ENCODE results near the gene RELL1.

The RELL1 gene

DNA sequence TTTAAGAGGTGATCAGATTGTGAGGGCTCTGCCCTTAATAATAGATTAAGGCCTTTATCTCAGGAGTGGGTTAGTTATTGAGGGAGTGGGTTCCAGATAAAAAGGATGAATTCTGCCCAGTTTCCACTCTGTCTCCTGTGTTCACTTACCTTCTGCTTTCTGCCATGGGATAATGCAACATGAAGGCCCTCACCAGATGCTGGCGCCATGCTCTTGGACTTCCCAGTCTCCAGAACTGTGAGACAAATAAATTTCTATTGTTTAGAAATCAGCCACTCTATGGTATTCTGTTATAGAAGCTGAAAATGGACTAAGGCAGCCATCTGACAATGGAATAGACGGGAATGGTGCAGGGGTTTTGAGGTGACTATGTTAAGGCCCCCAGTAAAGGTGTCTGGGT lies 6.9 kb upstream of the RELL1 start:
- H3K4me3 ChIP-seq (ENCODE audit: low read length): no peak overlapping the region
- no peaks in the 10 kb centered on the region for H3K79me2 ChIP-seq (ENCODE audit: control insufficient read depth, low read length)
- no peaks in the 10 kb centered on the region; the same call in 1 of the 2 replicates for H4K20me1 ChIP-seq (ENCODE audit: control insufficient read depth, insufficient read depth, low read depth, low read length)
- no peaks in the 10 kb centered on the region for H3K9me2 ChIP-seq (replicated peaks; ENCODE audit: control insufficient read depth, low read length)
- H3K27me3 ChIP-seq (ENCODE audit: control insufficient read depth, low read length): peaks cover 7% of the 10 kb centered on the region; the same call in 1 of the 2 replicates
- no peak overlapping the region for H3K27ac ChIP-seq (ENCODE audit: low read depth, low read length)
- no peak overlapping the region for H3K4me2 ChIP-seq (ENCODE audit: low read length)
- H3K9me3 ChIP-seq (ENCODE audit: control insufficient read depth, insufficient read depth, low read length): no peaks in the 10 kb centered on the region
- H3F3A ChIP-seq (ENCODE audit: control insufficient read depth, insufficient read depth): no peaks in the 10 kb centered on the region
- no peaks in the 10 kb centered on the region for H3K36me3 ChIP-seq (ENCODE audit: control insufficient read depth, low read length)
- TF ChIP-seq, protein P1, sequence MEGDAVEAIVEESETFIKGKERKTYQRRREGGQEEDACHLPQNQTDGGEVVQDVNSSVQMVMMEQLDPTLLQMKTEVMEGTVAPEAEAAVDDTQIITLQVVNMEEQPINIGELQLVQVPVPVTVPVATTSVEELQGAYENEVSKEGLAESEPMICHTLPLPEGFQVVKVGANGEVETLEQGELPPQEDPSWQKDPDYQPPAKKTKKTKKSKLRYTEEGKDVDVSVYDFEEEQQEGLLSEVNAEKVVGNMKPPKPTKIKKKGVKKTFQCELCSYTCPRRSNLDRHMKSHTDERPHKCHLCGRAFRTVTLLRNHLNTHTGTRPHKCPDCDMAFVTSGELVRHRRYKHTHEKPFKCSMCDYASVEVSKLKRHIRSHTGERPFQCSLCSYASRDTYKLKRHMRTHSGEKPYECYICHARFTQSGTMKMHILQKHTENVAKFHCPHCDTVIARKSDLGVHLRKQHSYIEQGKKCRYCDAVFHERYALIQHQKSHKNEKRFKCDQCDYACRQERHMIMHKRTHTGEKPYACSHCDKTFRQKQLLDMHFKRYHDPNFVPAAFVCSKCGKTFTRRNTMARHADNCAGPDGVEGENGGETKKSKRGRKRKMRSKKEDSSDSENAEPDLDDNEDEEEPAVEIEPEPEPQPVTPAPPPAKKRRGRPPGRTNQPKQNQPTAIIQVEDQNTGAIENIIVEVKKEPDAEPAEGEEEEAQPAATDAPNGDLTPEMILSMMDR (IDR thresholded peaks at IDR 0.05; ENCODE audit: low read depth, low read length, poor library complexity, severe bottlenecking): no peak
- no peak for TF ChIP-seq EZH2phosphoT487 (IDR thresholded peaks at IDR 0.05; ENCODE audit: borderline replicate concordance, low read length)
- H3K4me1 ChIP-seq (ENCODE audit: control insufficient read depth, low read length): no peaks in the 10 kb centered on the region

DNA sequence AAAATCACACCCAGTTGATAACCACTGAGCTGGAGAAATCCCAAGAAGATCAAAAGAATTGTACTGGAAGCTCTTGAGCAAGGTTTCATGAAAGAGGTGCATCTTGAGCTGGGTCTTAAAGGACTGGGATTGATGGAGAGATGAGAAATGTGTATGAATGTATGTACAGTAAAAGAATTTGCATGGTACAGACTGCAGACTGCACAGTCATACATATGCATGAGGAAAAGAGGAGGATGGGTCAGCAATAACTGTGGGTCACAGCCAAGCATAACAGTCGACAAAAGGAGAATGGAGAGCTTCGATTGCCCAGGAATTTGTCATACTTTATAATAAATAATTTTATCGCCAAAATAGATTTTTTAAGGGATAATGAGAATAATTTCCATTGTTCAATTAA lies 4.8 kb upstream of the RELL1 start:
- Histone ChIP-seq H3K36me3 (ENCODE audit: control insufficient read depth, low read length) (no peaks in the 10 kb centered on the region), H3K4me1 (ENCODE audit: control insufficient read depth, low read length) (peaks cover 8% of the 10 kb centered on the region), H3F3A (ENCODE audit: control insufficient read depth, insufficient read depth) (no peaks in the 10 kb centered on the region), H3K4me2 (ENCODE audit: low read length) (no peak overlapping the region), H3K79me2 (ENCODE audit: control insufficient read depth, low read length) (no peaks in the 10 kb centered on the region), H4K20me1 (ENCODE audit: control insufficient read depth, insufficient read depth, low read depth, low read length) (no peaks in the 10 kb centered on the region), H3K4me3 (ENCODE audit: low read length) (no peak overlapping the region), H3K9me3 (ENCODE audit: control insufficient read depth, insufficient read depth, low read length) (no peaks in the 10 kb centered on the region), H3K27ac (ENCODE audit: low read depth, low read length) (no peak overlapping the region), H3K27me3 (ENCODE audit: control insufficient read depth, low read length) (peaks cover 7% of the 10 kb centered on the region; the same call in 1 of the 2 replicates), H3K9me2 (replicated peaks; ENCODE audit: control insufficient read depth, low read length) (no peaks in the 10 kb centered on the region)
- TF ChIP-seq, protein P1 (IDR thresholded peaks at IDR 0.05; ENCODE audit: low read depth, low read length, poor library complexity, severe bottlenecking): no peak
- no peak for TF ChIP-seq EZH2phosphoT487 (IDR thresholded peaks at IDR 0.05; ENCODE audit: borderline replicate concordance, low read length)

DNA sequence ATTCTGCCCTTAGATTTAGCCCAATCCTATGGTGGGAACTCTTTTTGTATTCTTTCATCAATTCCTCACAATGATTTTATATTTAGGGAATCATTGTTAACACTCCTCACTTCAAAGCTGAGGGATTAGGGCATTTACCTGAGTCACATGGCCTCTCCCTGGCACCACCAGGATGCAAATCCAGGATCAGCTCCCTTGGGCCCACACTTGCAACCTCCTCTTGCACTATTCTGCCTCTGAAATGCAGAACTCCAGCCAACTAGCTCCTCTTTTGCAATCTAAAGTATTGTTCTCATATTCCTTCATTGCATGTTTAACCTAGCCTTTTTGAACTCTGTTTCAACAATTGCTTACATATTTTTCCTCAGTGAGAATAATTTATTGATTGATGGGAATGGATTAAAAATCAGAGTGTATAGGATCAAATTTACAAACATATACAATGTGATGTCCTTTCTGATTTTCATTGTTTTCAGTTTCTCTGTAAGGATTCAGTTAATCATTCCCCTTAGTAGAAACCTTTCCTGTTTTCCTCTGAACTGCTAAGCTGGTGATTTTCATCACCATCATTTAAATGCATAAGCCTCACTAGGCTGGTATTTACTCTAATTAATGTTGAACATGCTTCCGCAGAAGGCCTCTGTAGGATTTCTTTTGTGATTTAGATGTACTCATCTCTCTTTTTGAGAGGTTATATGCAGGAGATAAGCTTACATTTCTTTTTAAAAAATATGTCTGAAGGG lies 3.3 kb upstream of the RELL1 start:
- Histone ChIP-seq H3K9me3 (ENCODE audit: control insufficient read depth, insufficient read depth, low read length) (no peaks in the 10 kb centered on the region), H3K4me2 (ENCODE audit: low read length) (no peak overlapping the region), H3K4me1 (ENCODE audit: control insufficient read depth, low read length) (peaks cover 19% of the 10 kb centered on the region), H3K4me3 (ENCODE audit: low read length) (no peak overlapping the region), H4K20me1 (ENCODE audit: control insufficient read depth, insufficient read depth, low read depth, low read length) (no peaks in the 10 kb centered on the region), H3K27ac (ENCODE audit: low read depth, low read length) (no peak overlapping the region), H3K36me3 (ENCODE audit: control insufficient read depth, low read length) (no peaks in the 10 kb centered on the region), H3K27me3 (ENCODE audit: control insufficient read depth, low read length) (peaks cover 7% of the 10 kb centered on the region; the same call in 1 of the 2 replicates), H3K79me2 (ENCODE audit: control insufficient read depth, low read length) (no peaks in the 10 kb centered on the region), H3K9me2 (replicated peaks; ENCODE audit: control insufficient read depth, low read length) (no peaks in the 10 kb centered on the region), H3F3A (ENCODE audit: control insufficient read depth, insufficient read depth) (no peaks in the 10 kb centered on the region)
- TF ChIP-seq EZH2phosphoT487 (IDR thresholded peaks at IDR 0.05; ENCODE audit: borderline replicate concordance, low read length): no peak
- TF ChIP-seq, protein P1 (IDR thresholded peaks at IDR 0.05; ENCODE audit: low read depth, low read length, poor library complexity, severe bottlenecking): no peak
